Heart left ventricle (tissue), 13 donors: ENCODE measurements around the gene SLC2A9.
"Not testable (repeated sequence)": the region's sequence is repeated elsewhere in the genome, so short reads cannot be mapped to it uniquely, and the experiment has no call there.

Source experiments
- CTCF ChIP-seq, 12 donors: fragments of 200-600 bp; sonication (generic) in 4 of 12; IDR thresholded peaks; one replicate each; pipeline versions ENCODE4 v1.5.0 to v1.8.0; 2018 to 2022; ENCODE audit warnings: antibody characterized with exemption in 12 of 12, mild to moderate bottlenecking in 5 of 12
- POLR2A ChIP-seq, 2 donors: fragments of 450-650 bp; IDR thresholded peaks; one replicate each; pipeline ENCODE4 v1.6.1; 2017; ENCODE audit warnings: antibody characterized with exemption in 2 of 2, mild to moderate bottlenecking in 2 of 2, moderate library complexity in 2 of 2
- donor health status: ischemic (EF 13 %, LVEDD 7.1; RV severe dilation, severe dysfunction).
- donor health status: DM: no; HTN: yes; CAD: no.
- donor health status: DM: no; HTN: no; CAD: no.
- donor health status: ischemic (EF 25% LVEDD 6.9; RV normal size, moderate dysfunction).
- donor health status: ischemic (EF 25% LVEDD 5.7; RV mildly dilated, moderate dysfunction).
- donor health status: ischemic (EF 35%, LVEDD 5.7; RV mildly dilated, moderate dysfunction).
- donor health status: nonischemic (EF 11% LVEDD 7.7; RV severe dilation, severe dysfunction).
- donor health status: DM: yes; HTN: yes; CAD: no.
- donor health status: PGD.
- donor health status: ischemic (EF 29% LVEDD 5.4; RV normal size, mild dysfunction).
- donor health status: nonischemic (EF 23%, LVEDD 6.1; RV moderate dilation, normal function).

- not testable (repeated sequence) for TF ChIP-seq CTCF, POLR2A (IDR thresholded peaks at IDR 0.05)
Measured at GRCh38 chr4:9981899-9982298, 39.4 kb downstream of the SLC2A9 start.
